Hippocampal formation (tissue), 2 donors: ENCODE data around the gene PRR33.
"Not testable (repeated sequence)": the region's sequence is repeated elsewhere in the genome, so short reads cannot be mapped to it uniquely, and the experiment has no call there.

ENCODE experiments used
- DNase-seq, 2 donors: peaks; one replicate each; lab custom pipeline; 2025; lab: John Stamatoyannopoulos, UW

PRR33 gene

DNA sequence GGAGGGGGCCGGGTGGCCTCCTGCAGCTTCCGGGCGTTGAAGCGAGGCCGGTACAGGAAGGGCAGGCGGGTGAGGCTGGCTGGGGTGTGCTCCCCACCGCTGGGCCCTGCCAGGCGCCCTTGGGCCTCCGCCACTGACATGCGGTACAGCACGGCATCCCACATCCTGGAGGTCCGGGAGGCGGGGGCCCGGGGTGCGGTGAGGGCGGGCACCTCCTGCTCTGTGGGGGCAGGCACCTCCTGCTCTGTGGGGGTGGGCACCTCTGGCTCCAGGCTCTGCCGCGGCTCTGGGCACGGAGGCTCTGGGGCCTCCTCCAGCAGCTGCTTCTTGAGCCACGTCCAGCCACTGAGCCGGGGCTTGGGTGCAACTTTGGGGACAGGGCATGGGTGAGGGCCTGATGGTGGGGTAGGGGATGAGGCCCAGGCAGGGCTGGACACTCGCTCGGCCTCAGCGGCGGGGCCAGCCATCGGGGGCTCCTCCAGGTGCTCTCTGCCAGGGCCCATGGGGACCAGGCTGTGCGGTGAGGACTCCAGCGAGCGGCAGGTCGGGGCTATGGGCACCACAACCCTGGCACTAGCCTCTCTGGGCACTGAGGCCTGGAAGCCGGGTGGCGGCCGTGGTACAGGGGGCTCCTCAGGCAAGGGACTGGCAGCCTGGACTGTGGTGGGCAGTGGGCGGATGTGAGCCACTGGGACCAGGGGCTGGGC, 2.3 kb downstream of the PRR33 start:
- no peak for DNase-seq

DNA sequence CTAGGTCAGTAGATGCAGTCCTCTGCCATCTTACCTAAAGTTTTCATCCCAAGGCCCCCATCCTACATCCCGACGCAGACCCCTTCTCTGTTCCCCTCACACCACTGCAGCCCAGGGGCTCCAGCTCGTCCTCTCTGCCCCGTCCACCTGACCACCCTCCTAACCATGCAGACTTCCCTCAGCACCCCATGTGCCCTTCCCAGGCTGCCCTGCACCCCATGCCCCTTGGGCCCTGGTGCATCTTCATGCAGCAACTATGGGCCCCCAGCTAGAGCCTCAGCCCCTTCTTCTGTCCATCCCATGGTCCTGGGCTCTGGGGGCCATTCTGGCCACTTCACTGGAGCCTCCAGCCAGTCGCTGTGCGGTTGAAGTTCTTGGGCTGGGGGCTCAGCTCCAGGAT, 2.9 kb downstream of the PRR33 start:
- DNase-seq: no peak

DNA sequence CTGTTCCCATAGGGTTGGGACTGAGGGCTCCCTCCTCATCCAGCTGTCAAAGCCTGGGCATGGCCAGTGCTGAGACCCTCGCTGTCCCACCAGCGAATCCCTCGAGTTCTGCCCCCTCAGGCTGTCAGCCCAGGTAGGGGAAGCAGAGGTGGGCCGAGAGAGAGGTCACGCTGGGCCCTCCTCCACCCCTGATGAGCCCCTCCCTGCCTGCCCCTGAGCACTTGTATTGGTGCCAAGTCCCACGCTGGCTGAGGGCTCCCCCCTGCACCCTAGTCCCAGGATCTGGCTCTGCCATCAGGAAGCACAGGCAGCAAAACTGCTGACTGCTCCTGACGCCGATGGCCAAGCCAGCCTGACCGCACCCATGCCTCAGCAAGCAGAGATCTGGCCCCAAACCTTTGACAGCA, 3.3 kb downstream of the PRR33 start:
- DNase-seq: no peak

DNA sequence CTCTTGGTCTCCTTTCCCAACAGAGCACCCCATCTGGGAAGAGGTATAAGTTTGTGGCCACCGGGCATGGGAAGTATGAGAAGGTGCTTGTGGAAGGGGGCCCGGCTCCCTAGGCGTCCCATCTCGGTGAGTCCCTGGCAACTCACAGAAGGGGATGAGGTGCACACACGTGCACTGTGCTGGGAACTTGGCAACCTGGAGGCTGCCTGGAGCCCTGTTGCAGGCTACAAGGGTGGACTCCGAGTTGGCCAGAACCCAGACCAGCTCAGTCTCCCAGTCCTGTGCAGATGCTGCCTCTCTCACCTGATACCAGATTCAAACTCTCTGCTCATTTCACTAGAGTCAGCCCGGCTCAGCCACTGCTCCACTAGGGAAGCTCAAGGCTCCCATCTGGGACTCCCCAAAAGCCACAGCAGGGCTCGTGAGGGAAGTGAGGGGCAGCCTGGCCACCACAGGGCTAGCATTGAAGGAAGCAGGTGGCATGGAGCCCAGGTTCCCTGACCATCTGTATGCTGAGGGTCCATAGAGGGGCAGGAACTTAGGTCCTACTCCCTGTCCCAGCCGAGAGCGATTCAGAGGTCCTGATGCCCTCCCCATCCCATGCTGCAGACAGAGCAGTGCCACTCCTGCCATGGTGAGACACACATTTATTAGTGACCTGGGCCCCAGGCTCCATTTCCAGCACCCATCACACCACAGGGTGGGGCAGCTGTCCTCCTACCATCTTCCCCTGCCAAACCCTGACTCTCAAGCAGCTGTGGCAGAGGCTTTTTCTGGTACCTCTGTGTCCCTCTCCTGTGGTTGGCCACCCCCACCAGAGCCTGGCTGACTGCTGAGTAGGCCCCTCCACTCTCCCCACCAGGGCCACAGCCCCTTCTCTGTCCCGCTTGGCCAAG, 4.0 kb downstream of the PRR33 start:
- no peak for DNase-seq

- DNase-seq: not testable (repeated sequence)
These were observed 5.1 kb downstream of the PRR33 start for GRCh38 chr11:1886551-1886950.

- no peak for DNase-seq
These were observed 7.4 kb downstream of the PRR33 start for GRCh38 chr11:1884303-1884700.

DNA sequence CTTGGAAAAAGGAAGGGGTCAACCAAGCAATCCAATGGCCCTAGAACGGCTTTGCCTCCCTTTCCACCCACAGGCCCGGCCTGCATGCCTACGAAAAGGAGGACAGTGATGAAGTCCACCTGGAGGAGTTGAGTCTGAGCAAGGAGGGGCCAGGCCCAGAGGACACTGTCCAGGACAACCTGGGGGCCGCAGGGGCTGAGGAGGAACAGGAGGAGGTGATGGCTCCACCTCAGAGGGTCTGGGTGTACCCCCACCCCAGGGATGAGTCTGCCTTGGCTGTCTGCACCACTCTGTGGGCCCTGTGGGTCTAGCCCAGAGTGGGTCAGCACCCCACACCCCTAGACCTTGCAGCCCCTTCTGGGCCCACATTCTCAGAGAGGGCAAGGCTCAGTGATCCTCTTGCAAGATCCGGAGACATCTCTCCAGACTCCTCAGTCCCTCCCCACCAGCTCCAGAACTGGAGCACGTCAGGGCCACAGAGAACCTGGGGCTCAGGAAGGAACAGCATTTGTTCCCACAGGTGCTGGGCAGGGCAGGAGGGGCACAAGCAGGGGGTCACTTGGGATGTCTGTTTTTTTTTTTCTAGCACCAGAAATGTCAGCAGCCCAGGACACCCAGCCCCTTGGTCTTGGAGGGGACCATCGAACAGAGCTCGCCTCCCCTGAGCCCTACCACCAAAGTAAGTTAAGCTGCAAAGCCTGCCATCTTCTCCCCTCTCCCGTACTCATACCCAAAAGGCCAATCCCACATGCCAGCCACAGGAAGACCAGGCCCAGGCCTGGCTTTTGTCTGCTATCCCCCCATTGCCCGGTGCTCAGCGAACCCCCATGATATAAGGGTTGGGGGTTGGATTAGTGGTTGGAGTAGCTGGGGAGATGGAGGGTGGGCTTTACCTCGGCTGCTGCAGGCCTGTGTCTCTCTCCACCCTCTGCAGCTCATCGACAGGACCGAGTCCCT, 8.1 kb downstream of the PRR33 start:
- no peak for DNase-seq

DNA sequence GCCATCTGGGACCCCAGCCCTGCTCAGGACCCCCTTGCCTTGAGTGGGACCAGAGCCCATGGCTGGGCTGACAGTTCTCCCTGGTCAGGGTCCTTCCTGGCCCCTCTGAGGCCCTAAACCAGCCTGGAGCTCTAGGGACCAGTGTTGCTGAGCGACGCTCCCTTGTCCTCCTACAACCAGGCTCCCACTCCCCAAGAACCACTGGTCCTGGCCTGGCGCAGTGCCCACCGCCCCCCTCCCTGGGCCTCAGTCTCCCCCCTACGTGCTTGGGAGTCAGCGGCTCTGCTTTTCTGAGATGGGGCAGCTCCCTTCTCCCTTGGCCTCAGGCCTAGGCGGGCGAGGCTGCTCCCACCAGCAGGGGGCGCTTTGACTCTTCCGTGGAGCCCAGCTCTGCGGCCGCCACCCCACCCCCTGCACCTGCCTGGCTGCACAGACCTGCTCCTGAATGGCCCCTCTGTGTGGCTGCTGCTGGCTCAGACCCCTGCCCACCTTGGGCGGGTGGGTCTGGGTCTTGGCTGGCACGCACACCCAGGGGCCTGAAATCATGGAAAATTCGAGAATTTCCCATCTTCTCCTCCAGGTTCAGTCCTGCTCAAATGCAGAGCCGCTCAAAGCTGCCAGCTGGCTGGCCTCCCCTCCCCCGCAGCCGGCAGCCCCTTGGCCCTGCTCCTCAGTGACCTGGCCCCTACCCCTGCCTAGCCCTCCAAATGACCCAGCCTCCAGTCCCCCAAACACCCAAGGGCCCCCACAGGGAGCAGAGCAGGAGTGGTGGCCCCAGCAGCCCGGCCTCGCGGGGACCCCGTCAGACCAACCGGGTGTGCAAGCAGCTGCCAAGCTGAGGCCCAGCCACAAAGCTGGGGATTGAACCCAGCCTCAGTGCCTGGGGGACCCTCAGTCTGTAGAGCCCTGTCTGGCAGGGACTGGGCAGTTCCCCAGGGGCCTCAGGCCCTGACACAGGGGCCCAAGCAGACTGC, 9.1 kb downstream of the PRR33 start:
- peak in 1 of 2 donors; percentile 48 for DNase-seq

GRCh38 chr11:1881442-1882264, 10.0 kb downstream of the PRR33 start:
- no peak for DNase-seq

DNA sequence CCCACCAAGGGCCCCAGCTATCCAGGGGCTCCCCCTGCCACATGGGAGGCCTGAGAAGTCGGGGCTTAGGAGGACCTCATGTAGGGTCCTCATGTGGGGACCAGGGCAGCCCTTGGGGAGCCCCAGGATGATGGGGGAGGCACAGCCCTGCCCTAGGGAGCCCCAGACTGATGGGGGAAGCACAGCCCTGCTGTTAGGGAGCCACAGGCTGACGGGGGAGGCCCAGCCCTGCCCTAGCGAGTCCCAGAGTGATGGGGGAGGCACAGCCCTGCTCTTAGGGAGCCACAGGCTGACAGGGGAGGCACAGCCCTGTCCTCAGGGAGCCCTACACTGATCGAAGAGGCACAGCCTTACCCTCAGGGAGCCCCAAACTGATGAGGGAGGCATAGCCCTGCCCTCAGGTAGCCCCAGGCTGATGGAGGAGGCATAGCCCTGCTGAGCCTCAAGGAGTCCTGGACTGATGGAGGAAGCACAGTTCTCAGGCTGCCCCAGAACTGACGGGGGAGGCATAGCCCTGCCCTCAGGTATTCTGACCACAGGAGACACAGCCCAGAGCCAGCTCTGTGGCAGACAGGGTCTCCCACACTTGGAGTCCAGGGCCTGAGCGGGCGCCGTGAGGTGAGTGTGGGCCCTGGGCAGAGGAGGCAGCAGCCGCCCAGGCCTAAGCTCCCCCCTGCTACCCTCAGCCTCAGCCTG, 10.8 kb downstream of the PRR33 start:
- no peak for DNase-seq

DNA sequence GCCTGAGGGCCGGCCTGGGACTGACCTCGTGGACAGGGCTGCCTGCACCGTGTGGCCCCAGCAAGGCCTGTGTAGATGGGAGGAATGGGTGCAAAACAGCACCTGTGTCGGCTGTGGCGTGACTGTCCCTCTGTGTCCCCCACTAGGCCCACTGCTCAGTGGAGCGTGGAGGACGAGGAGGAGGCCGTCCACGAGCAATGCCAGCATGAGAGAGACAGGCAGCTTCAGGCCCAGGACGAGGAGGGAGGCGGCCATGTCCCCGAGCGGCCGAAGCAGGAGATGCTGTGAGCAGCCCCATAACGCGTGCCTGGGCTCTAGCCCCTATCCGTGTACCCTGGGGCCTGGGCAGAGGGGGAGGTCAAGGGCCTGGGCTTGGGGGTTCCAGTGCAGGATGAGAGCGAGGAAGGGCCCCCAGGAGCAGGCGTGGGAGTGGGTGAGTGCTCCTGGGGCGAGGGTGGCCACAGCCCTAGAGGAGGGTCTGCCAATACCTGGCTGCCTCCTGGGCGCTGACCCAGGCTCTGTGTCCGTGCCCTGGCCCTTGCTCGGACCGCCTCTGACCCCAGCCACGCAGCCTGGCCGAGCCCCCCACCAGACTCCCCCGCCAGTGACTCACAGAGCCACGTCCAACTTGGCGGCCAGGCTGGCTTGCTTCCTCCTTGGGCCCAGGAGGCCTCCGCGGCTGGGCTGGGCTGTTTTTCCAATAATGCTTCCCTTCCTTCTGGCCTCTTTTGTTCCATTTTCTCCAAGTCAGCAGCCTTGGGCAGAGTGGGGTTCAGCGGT, 11.6 kb downstream of the PRR33 start:
- no peak for DNase-seq

- no peak for DNase-seq
These were observed 12.3 kb downstream of the PRR33 start for GRCh38 chr11:1879342-1879940.

DNA sequence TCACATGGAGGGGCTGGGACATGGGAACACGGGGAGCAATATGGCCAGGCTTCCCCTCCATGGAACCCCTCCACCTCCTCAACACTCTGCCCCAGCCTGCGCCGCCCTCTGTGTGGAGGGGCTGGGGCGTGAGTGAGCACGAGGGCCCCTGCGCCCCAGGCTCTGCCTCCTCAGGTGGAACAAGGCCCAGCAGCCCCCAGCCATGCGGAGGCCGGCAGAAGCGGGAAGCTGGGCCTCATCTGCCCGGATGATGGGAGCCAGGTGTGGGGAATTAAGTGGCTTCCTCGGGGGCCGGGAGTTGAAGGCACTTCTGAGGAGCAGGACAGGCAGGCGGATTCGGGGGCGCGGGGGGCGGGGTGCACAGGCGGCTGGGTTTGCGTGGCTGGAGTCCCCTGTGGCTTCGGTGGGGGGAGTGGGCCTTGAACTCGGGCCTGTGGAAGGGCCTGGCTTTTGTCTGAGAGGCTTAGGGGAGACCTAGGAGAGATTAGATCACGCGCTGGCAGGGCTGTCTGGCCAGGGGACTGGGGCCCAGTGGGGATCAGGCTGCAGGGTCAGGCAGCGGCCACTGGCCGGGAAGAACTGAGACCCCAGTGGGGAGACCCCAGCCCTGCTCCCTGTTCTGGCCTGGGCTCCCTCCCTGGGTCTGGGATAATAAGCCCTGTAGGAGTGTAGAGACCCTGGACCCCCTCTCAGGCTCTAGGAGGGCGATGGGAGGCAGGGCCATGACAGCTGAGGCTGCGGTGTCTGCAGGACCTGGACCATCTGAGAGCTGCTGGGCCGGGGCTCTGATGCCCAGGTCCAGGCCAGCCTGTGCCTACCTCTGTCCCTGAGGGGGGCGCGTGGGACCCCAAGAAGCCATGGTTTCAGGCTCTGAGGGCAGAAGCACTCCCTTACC, 13.3 kb downstream of the PRR33 start:
- no peak for DNase-seq

GRCh38 chr11:1877211-1878136, 14.2 kb downstream of the PRR33 start:
- no peak for DNase-seq

- no peak for DNase-seq
These were observed 15.2 kb downstream of the PRR33 start for GRCh38 chr11:1876361-1877063.
